Skeletal muscle cell (primary cell): ENCODE data around the gene TEX54.
"Not testable (repeated sequence)": the region's sequence is repeated elsewhere in the genome, so short reads cannot be mapped to it uniquely, and the experiment has no call there.

Experiments
- DNase-seq: peaks from one replicate; pipeline ENCODE4 v3.0.0-alpha.2; 2010; ENCODE audit warnings: low read depth
- H3K4me3 ChIP-seq: 2 replicates; pipeline ENCODE4 v1.5.1; 2011; ENCODE audit warnings: low read depth, mild to moderate bottlenecking, control low read depth, low read length, moderate library complexity

Gene TEX54

DNA sequence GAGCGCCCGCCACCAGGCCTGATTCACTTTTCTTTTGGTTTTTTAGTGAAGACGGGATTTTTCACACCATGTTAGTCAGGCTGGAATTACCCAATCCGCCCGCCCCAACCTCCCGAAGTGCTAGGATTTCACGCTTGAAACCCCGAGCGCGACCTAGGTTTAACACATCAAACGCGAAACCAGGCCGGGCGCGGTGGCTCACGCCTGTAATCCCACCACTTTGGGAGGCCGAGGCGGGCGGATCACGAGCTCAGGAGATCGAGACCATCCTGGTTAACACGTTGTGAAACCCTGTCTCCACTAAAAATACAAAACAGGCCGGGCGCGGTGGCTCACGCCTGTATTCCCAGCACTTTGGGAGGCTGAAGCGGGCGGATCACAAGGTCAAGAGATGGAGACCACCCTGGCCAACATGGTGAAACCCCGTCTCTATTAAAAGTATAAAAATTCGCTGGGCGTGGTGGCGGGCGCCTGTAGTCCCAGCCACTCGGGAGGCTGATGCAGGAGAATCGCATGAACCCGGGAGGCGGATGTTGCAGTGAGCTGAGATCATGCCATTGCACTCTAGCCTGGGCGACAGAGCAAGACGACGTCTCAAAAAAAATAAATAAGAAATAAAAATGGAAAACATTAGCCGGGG, 8.2 kb upstream of the TEX54 start:
- peak; percentile 71 for DNase-seq
- peak overlapping the region; percentile 97 for H3K4me3 ChIP-seq

DNA sequence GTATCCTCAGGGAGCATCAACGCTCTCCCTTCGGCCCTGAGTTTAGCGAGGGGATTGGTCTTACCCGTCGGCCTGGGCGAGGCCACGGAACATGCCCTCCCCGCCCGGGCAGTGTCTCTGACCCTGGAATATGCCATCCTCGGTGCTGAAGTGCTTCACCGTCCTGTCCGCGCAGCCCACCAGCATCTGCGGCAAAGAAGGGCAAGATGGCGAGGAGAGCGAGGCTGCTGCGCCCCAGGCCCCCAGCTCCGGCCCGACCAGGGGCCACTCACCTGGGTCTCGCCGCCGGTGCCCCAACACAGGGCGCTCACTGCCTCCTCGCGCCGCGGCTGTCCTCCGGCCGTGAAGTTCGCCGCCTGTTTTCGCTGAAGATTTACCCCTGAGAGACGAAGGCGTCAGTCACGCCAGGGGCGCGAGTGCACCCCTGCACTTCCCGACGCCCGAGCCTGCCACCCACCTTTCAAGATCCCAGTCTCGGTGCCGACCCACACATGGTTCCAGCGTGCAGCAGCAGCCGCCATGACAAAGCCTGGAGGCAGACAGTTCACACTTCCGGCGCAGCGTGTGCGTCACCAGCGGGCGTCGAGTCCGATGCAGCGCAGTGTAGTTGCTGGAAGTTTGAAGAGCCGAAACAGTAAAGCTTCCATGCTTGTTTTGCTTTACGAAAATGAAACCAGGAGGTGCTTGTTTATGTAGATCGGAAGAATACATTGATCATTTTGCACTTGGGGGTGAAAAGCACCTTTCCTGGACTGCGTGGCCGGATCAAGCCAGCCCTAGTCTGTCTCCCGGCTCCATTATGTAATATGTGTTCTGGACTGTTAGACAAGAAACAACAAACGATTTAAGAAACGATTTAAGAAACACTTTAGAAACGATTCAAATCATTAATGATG, 6.7 kb upstream of the TEX54 start, which contains the start of gene WDR74:
Gene WDR74, minus strand, starts transcription at position 541 of the 896 bp plus-strand sequence. Its CDS starts 20 bp downstream, at position 521.
- peak; percentile 63 for DNase-seq
- H3K4me3 ChIP-seq, result peak within 1 kb of the TSS; percentile 97

DNA sequence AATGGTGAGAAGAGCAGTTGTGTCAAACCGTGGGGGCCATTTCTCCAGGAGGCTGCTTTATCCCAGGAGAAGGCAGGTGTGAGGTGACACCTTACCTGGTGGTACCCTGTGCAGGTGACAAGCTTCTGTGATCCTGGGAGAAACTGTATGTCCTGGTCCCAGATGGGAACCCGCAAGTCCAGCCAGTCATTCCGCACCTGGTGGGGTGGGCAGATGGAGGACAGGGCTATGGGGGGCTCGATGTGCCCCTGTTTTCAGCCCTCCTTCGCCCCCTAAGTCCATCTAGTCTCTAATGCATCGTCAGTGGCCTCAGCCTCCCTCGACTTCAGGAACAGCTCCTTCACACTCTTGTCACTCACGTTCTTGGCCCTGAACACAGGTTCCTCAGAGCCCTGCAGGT, 2.7 kb upstream of the TEX54 start:
- no peak for DNase-seq
- H3K4me3 ChIP-seq, result no peak overlapping the region

- H3K4me3 ChIP-seq, result peak within 1 kb of the TSS; percentile 87
- peak; percentile 95 for DNase-seq
Measured at GRCh38 chr11:62831520-62832335, 913 bp downstream of the TEX54 start, which contains the start of gene STX5. STX5 (minus strand) TSS chr11:62832051; CDS start chr11:62831243, 808 bp downstream.

- DNase-seq, result no peak
- H3K4me3 ChIP-seq, result peak overlapping the region; percentile 87
Measured at GRCh38 chr11:62830904-62831519, 1.6 kb downstream of the TEX54 start.

- H3K4me3 ChIP-seq, DNase-seq: not testable (repeated sequence)
Measured at GRCh38 chr11:62828130-62828529, 4.5 kb downstream of the TEX54 start.

- H3K4me3 ChIP-seq, result no peak overlapping the region
- DNase-seq, result no peak
Measured at GRCh38 chr11:62823677-62824076, 9.0 kb downstream of the TEX54 start.

- DNase-seq, result no peak
- H3K4me3 ChIP-seq, result no peak overlapping the region
Measured at GRCh38 chr11:62817129-62817528, 15.5 kb downstream of the TEX54 start.

DNA sequence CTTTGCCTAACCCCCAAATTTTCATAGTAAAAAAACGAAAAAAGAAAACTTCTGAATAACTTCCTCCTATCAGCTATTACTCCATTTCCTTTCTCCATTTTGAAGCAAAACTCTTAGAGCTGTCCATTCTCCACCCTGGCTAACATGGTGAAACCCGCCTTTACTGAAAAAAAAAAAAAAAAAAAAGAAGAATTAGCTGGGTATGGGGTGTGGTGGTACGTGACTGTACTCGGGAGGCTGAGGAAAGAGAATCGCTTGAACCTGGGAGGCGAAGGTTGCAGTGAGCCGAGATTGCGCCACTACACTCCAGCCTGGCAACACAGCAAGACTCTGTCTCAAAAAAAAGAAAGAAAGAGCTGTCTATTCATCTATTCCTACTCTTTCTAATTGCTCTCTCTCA, 16.1 kb downstream of the TEX54 start:
- no peak for DNase-seq
- no peak overlapping the region for H3K4me3 ChIP-seq

DNA sequence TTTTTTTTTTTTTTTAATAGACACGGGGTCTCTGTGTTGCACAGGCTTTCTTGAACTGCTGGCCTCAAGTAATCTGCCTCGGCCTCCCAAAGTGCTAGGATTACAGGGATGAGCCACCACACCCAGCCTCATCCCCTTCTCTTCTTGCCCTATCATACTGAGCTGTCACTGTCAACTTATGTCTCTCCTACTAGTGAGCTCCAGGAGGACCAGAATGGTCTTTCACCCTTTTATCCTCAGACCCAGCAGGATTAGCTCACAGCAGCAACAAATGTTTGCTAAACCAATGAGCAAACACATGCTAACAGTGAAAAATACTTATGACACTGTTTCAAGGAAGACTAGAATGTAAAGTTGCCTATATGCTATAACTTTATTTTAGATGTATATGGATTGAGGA, 21.0 kb downstream of the TEX54 start:
- H3K4me3 ChIP-seq, result no peak overlapping the region
- no peak for DNase-seq

GRCh38 chr11:62810748-62811147, 21.9 kb downstream of the TEX54 start:
- no peak for DNase-seq
- no peak overlapping the region for H3K4me3 ChIP-seq

- H3K4me3 ChIP-seq, result no peak overlapping the region
- DNase-seq, result peak; percentile 36
Measured at GRCh38 chr11:62806611-62807121, 26.0 kb downstream of the TEX54 start.

- peak overlapping the region; percentile 73 for H3K4me3 ChIP-seq
- no peak for DNase-seq
Measured at GRCh38 chr11:62805961-62806441, 26.6 kb downstream of the TEX54 start.

GRCh38 chr11:62805076-62805892, 27.4 kb downstream of the TEX54 start, which contains the start of gene NXF1:
NXF1 (minus strand) TSS chr11:62805440; CDS start chr11:62805356, 84 bp downstream.
- peak; percentile 81 for DNase-seq
- peak within 1 kb of the TSS; percentile 73 for H3K4me3 ChIP-seq

- no peak for DNase-seq
- peak overlapping the region; percentile 73 for H3K4me3 ChIP-seq
Measured at GRCh38 chr11:62804310-62805075, 28.1 kb downstream of the TEX54 start.

GRCh38 chr11:62801071-62801470, 31.6 kb downstream of the TEX54 start:
- H3K4me3 ChIP-seq, result no peak overlapping the region
- no peak for DNase-seq

DNA sequence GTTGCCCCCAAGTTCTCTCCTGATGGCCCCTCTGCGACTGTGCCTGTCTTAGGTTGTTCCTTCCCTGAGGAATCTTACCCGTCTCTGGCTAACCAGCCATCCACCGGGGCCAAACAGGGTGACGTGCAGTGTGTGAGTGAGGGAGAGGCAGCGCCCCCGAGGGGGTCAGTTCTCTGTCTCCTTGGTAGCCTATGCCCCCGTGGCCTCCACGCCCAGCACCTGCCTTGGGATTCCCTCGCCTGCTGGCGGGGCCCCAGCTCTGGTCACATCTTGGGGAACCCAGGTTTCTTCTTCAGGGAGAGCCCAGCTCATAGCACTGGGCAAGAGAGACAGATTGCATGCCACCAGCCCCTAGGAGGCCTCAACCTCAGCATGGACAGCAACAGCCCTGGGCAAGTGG, 33.2 kb downstream of the TEX54 start:
- H3K4me3 ChIP-seq, result no peak overlapping the region
- no peak for DNase-seq
